ENCODE results near the gene MTA2. TPM values are rescaled to one million over a fixed set of nuclear protein-coding genes. Genes with fewer than 3 reads are reported as not detected.
"Not testable (repeated sequence)": the region's sequence is repeated elsewhere in the genome, so short reads cannot be mapped to it uniquely, and the experiment has no call there.

The MTA2 gene
- total RNA-seq, 6 experiments from 2014 or later: 89.6 to 106 (median 95.8) TPM

DNA sequence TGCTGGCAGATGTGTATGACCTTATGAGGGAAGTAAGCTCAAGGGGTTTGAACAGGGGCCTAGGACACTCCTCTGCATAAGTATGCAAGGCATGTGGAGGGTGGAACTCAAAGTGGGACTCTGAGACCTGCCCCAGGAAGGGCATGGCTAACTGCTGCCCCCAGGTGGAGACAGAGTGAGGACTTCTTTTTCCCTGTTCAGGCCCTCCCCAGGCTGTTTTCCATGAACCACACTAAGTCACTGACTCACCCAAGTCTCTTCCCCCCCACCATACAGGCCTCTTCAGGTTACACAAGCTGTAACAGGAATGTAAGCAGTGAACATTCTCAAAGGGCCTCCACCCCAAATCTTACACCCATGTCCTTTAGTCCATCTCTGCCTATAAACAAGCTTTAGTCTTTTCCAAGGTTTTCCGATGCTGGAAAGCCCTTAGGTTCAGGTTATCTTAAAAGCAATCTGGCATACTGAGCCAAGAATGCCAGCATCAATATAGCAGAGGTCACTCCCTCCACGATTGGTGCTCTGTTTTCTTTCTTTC lies 41.0 kb downstream of the MTA2 start:
- peak overlapping the region; percentile 85 for H3K27ac Mint-ChIP-seq
- peak; percentile 97 for DNase-seq
- TF ChIP-seq, protein P1, sequence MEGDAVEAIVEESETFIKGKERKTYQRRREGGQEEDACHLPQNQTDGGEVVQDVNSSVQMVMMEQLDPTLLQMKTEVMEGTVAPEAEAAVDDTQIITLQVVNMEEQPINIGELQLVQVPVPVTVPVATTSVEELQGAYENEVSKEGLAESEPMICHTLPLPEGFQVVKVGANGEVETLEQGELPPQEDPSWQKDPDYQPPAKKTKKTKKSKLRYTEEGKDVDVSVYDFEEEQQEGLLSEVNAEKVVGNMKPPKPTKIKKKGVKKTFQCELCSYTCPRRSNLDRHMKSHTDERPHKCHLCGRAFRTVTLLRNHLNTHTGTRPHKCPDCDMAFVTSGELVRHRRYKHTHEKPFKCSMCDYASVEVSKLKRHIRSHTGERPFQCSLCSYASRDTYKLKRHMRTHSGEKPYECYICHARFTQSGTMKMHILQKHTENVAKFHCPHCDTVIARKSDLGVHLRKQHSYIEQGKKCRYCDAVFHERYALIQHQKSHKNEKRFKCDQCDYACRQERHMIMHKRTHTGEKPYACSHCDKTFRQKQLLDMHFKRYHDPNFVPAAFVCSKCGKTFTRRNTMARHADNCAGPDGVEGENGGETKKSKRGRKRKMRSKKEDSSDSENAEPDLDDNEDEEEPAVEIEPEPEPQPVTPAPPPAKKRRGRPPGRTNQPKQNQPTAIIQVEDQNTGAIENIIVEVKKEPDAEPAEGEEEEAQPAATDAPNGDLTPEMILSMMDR (IDR thresholded peaks at IDR 0.05): peak; percentile 90
- peaks cover 5% of the 10 kb centered on the region for H3K27me3 Mint-ChIP-seq (ENCODE audit: insufficient read depth)
- no peaks in the 10 kb centered on the region for H3K9me3 Mint-ChIP-seq
- peaks cover 59% of the 10 kb centered on the region for H3K4me1 Mint-ChIP-seq (ENCODE audit: low read depth)
- H3K4me3 Mint-ChIP-seq: peak overlapping the region; percentile 55
- H3K36me3 Mint-ChIP-seq (ENCODE audit: low read depth): peaks cover 28% of the 10 kb centered on the region

DNA sequence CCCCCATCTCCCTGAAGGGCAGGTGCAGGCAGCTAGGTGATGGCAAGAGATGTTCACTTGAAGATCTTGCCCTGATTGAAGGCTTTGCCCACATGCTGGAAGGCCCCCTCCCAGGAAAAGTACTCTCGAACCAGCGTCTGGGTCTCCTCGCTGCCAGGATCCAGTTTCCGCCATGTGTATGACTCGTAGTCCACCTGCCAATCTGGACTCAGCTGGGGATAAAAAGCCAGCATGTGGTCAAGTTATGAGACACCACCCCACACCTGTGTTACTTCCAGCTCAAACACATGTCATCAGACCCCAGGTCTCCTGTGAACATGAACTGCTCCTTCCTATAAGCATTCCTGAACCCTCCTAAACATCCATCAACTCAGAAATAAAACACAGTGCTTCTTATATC lies 42.0 kb downstream of the MTA2 start:
- peaks cover 32% of the 10 kb centered on the region for H3K36me3 Mint-ChIP-seq (ENCODE audit: low read depth)
- H3K27ac Mint-ChIP-seq: peak overlapping the region; percentile 85
- DNase-seq: not testable (repeated sequence)

GRCh38 chr11:62559204-62559603 lies 42.5 kb downstream of the MTA2 start:
- peak overlapping the region; percentile 17; the same call in 1 of the 2 replicates for H3K4me3 Mint-ChIP-seq

More for the DNA sequence above, 42.0 kb downstream of the MTA2 start:
- H3K27me3 Mint-ChIP-seq (ENCODE audit: insufficient read depth); H3K9me3 Mint-ChIP-seq: not testable (repeated sequence)
- Mint-ChIP-seq H3K4me1 (ENCODE audit: low read depth) (peaks cover 69% of the 10 kb centered on the region), H3K4me3 (peak overlapping the region; percentile 52)

GRCh38 chr11:62558669-62559068 lies 43.0 kb downstream of the MTA2 start:
- DNase-seq: no peak
- Mint-ChIP-seq H3K27me3 (ENCODE audit: insufficient read depth) (peaks cover 8% of the 10 kb centered on the region), H3K27ac (peak overlapping the region; percentile 85), H3K4me1 (ENCODE audit: low read depth) (peaks cover 75% of the 10 kb centered on the region), H3K36me3 (ENCODE audit: low read depth) (peaks cover 29% of the 10 kb centered on the region), H3K9me3 (no peaks in the 10 kb centered on the region), H3K4me3 (no peak overlapping the region)
- TF ChIP-seq, protein P1 (IDR thresholded peaks at IDR 0.05): no peak

More at GRCh38 chr11:62559204-62559603, 42.5 kb downstream of the MTA2 start:
- H3K27me3 Mint-ChIP-seq (ENCODE audit: insufficient read depth): peaks cover 5% of the 10 kb centered on the region
- H3K36me3 Mint-ChIP-seq (ENCODE audit: low read depth): peaks cover 32% of the 10 kb centered on the region
- DNase-seq: no peak
- no peaks in the 10 kb centered on the region for H3K9me3 Mint-ChIP-seq
- H3K27ac Mint-ChIP-seq: peak overlapping the region; percentile 85
- TF ChIP-seq, protein P1 (IDR thresholded peaks at IDR 0.05): no peak
- peaks cover 74% of the 10 kb centered on the region for H3K4me1 Mint-ChIP-seq (ENCODE audit: low read depth)

GRCh38 chr11:62556875-62557631 lies 44.6 kb downstream of the MTA2 start:
- H3K4me1 Mint-ChIP-seq (ENCODE audit: low read depth): peaks cover 86% of the 10 kb centered on the region
- peaks cover 8% of the 10 kb centered on the region for H3K27me3 Mint-ChIP-seq (ENCODE audit: insufficient read depth)
- H3K36me3 Mint-ChIP-seq (ENCODE audit: low read depth): peaks cover 25% of the 10 kb centered on the region
- peak overlapping the region; percentile 98 for H3K27ac Mint-ChIP-seq
- no peaks in the 10 kb centered on the region for H3K9me3 Mint-ChIP-seq
- H3K4me3 Mint-ChIP-seq: peak overlapping the region; percentile 79
- TF ChIP-seq, protein P1 (IDR thresholded peaks at IDR 0.05): no peak
- no peak for DNase-seq
